Esophagus muscularis mucosa (tissue), 3 donors: ENCODE data around the gene GADD45G.

Source experiments
- POLR2AphosphoS5 ChIP-seq, 2 donors: sonication (generic); formaldehyde crosslinking; IDR thresholded peaks; one replicate each; pipeline ENCODE4 v1.6.1; 2017; ENCODE audit warnings: antibody characterized with exemption in 2 of 2
- TF ChIP-seq, protein P1 (sequence below), 3 experiments: fragments of 200-600 bp in 2 of 3; fragments of 450-650 bp in 1 of 3; sonication (generic) in 2 of 3; IDR thresholded peaks; one replicate each; pipeline ENCODE4 v1.5.1; 2017 to 2019; ENCODE audit warnings: antibody characterized with exemption in 3 of 3, mild to moderate bottlenecking in 2 of 3, moderate library complexity in 1 of 3

DNA sequence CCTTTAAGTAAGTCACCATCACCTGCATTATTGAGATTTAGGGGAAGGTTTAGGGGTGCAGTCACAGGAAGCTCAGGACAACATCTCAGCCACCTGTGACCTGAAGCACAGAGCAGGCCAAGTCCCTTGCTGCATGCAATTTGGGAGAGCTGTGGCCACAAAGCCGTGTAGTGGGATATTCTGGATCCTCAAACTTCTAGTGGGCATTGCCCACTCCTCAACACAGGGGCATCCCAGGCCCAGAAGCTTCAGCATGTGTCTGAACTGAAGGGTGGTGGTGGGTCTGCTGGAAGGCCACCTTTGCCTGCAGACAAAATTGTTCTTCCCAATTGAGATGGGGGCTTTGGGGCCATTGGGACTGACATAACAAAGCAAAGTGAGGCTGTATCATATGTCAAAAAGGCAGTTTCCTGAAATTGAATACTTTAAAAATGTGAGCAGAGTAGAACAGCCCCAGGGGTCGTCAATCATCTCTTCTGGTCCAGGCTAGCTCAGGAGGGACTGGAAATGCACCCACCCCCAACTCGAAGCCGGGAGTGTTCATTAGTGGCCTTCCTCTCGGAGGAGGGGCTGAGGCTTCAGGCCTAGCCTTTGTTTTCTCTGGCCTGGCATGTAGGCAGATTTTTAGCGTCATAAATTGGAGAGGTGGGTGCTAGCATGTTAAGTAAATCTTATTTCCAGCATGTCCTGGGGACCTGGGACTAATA is 2.8 kb upstream of the GADD45G start:
- TF ChIP-seq, protein P1, sequence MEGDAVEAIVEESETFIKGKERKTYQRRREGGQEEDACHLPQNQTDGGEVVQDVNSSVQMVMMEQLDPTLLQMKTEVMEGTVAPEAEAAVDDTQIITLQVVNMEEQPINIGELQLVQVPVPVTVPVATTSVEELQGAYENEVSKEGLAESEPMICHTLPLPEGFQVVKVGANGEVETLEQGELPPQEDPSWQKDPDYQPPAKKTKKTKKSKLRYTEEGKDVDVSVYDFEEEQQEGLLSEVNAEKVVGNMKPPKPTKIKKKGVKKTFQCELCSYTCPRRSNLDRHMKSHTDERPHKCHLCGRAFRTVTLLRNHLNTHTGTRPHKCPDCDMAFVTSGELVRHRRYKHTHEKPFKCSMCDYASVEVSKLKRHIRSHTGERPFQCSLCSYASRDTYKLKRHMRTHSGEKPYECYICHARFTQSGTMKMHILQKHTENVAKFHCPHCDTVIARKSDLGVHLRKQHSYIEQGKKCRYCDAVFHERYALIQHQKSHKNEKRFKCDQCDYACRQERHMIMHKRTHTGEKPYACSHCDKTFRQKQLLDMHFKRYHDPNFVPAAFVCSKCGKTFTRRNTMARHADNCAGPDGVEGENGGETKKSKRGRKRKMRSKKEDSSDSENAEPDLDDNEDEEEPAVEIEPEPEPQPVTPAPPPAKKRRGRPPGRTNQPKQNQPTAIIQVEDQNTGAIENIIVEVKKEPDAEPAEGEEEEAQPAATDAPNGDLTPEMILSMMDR (IDR thresholded peaks at IDR 0.05): no peak
- no peak for TF ChIP-seq POLR2AphosphoS5 (IDR thresholded peaks at IDR 0.05)
